Skin epidermis (tissue), 12 donors: ENCODE measurements around the gene PIGS.

Experiments used
- H3K27ac ChIP-seq, 21 experiments: fragments of 200-600 bp; sonication (generic) in 11 of 21; one replicate each; pipeline ENCODE4 v1.5.0; 2020; ENCODE audit warnings: mild to moderate bottlenecking in 3 of 21, inconsistent platforms in 2 of 21, moderate library complexity in 2 of 21
- H3K4me3 ChIP-seq, 7 experiments: fragments of 200-600 bp; sonication (generic) in 2 of 7; one replicate each; pipeline ENCODE4 v1.5.0; 2020; ENCODE audit warnings: inconsistent platforms in 2 of 7, mild to moderate bottlenecking in 2 of 7, moderate library complexity in 1 of 7

PIGS gene

DNA sequence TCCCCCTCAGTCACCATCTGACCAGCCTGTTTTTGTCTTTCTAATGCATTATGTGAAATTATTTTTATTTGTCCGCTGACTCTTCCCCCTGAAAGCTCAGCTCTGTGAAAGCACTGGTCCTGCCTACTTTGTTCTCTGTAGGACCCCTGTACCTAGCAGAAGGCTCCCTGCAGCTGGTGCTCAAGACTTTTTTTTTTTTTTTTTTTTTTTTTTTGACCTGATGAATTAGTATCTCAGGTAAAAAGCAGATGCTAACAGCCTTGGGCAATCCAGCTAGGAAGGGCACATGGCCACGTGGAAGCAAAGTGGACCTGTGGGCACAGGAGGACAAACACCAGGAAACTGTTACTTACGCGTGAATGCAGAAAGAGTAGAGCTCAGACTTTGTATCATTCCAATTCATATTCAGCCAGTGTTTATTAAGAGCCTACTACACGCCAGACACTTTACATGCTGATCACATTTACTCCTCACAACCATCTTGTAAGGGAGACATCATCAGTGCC is 18.3 kb downstream of the PIGS start:
- Histone ChIP-seq H3K4me3 (peak overlapping the region in 1 of 7 experiments; percentile 86), H3K27ac (peak overlapping the region in 2 of 21 experiments; percentile 74 to 85)

DNA sequence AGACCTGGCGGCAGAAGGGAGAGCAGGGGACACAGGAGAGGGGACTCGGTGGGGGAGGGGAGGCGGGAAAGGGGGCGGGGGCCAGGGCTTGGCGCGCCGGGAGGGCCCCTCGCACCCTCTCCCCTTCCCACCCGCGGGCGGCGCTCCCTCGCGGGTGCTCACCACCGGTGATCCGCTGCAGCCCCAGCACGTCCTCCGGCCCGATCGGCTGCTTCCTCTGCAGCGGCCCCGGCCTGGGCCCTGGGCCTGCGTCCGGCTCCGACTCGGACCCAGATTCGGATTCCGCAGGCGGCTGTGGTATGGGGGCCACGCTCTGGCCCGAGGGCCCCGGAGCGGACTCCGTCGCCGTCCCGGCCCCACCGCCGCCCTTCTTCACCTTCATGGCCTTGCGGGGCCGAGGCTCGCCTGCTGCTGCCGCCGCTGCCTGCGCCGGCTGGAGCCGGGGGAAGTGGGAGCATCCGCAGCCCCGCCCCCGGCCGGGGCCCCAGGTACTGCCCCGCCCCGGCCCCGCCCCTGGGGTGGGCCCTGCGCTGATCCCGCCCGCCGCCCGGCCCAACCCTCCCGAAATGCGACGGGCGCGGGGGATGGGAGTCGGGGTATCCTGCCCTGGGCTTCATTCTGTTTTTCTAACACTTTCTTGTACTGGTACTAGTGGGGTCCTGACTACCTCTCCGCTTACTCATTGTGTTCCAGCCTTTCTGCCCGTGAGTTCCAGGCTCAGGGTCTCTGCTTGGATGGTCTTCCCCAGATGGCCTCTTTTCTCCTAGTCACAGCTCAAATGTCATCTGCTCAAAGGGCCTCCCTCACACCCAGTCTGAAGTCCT is 18.9 kb downstream of the PIGS start, which contains the start of gene UNC119:
TSS of gene UNC119 (minus strand) at position 449 of the 824 bp plus-strand sequence. CDS start at position 382, 67 bp downstream.
- peak within 1 kb of the TSS; percentile 65 to 94 (median 86) for H3K4me3 ChIP-seq
- H3K27ac ChIP-seq: peak within 1 kb of the TSS in 20 of 21 experiments; percentile 37 to 89 (median 74)

DNA sequence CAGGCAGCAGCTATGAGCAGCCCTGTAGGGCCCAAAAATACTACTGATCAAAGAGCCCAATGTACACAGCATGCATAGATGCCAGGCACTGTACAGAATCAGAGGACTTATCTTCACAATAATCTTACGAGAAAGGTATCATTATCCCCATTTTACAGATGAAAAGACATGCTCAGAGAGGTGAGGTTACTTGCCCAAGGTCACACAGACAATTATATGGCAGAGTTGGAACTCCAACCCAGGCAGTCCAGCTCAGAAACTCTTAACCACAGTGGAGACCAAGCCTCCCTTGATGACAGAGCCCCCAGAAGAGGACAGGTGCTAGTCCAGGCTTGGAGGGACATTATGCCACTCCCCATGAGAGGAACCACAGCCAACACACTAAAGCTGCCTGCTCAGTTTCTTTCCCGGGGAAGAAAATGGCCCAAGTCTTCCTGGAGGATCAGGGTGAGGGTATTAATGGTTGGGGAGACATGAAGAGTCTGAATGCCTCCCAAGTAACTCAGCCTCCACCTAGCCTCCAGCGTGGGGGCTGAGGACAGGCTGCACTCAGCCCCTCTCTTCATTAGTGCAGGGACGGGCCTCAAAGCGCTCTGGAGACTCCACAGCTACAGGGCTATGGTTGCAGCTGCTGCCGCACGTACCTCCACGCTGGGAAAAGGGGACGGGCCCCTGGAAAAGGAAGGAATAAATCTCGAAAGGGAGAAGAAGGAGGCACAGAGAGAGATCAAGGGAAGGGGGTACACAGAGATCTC is 19.7 kb downstream of the PIGS start:
- Histone ChIP-seq H3K27ac (peak overlapping the region in 19 of 21 experiments; percentile 37 to 89 (median 74)), H3K4me3 (peak overlapping the region; percentile 65 to 94 (median 86))

DNA sequence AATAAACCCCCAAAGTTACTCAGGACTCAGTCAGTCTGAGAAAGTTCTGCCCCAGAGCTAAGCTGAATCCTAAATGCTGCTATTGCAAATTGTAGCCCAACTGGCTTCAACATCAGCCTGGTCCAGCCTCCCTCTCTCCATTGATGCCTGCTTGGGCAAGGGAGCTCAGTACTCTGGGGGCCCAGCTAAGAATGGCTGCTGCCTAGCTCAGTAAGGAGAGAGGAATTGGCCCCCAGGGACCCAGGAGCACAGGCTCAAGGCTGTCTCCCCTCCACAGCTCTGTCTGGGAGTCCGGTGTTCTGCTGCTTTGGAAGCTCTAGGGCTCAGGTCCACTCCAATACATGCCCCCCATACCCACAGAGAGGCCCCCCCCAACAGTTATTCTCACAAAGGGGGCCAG is 20.5 kb downstream of the PIGS start:
- Histone ChIP-seq H3K4me3 (no peak overlapping the region), H3K27ac (peak overlapping the region in 3 of 21 experiments; percentile 15 to 58 (median 54))

DNA sequence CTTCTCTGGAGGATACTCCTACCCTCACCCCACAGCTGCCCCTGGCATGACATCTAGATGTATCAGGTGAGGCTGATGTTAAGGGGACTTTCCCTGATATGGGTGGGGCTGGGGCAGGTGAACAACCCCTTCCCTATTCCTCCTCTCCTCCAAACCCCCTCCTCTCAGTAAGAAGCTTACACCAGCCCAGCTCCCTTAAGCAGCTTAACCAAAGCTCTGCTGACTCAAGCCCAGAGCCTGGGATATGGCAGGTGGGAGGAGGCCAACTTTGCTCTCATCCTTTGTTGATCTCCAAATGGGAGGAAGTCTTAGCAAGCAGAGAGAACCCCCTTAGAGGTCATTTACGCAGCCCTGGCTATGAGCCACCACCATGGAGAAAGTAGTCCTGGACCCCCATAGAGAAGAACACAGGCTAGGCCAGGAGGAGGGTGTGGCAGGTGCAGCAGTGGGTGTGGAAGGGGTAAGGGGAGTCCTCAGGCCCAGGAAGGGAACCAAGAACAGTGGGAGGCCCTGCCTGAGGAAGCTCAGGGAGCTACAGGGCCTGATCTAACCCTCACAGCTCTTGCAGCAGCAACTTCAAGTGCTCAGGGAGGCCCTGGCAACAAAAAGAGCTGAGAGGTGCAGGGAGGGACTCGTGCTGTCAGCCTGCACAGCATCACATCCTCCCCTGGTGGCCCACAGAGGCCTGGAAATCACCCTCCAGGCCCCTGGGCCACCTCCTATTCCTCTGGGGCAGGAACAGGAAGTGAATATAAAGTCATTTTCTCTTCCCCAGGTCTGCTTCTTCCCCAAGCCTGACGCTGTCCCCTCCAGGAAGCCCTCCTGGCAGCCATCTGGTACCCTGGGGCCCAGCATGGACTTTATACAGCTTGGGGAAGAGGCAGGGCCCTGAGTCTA is 21.8 kb downstream of the PIGS start:
- Histone ChIP-seq H3K27ac (peak overlapping the region in 13 of 21 experiments; percentile 2 to 74 (median 28)), H3K4me3 (no peak overlapping the region)

DNA sequence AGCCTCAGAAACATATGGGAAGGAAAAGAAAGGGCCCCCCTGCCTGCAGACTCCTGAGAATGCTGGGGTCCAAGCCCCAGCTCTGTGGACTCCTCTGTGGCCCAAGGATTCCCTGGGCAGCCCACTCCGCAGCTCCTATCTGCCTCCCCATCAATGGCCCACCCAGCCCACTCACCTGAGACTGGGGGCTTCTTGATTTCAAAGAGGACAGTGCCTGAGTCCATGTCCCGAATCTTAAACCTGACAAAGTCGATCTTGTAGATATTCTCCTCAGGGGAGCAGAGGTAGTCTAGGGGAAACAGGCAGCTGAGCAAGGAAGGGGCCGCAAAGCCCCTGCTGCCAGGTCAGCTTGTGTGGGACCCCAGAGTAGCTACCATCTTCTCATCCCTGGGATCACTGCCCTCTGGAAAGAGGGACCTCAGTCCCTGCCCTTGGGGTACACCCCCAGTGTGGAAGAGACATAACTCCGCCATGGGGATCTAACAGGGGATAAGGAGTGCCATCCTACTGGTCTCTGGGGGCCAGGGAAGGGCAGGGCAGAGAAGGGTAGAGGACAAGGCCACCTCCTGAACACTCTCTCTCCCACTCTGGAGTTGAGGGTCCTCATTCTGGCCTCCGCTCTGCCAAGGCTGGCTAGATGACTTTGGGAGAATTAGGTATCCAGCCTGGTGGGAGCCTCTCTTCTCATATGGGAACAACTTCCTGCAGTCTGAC is 22.8 kb downstream of the PIGS start:
- H3K4me3 ChIP-seq: no peak overlapping the region
- H3K27ac ChIP-seq: peak overlapping the region in 7 of 21 experiments; percentile 5 to 74 (median 27)

DNA sequence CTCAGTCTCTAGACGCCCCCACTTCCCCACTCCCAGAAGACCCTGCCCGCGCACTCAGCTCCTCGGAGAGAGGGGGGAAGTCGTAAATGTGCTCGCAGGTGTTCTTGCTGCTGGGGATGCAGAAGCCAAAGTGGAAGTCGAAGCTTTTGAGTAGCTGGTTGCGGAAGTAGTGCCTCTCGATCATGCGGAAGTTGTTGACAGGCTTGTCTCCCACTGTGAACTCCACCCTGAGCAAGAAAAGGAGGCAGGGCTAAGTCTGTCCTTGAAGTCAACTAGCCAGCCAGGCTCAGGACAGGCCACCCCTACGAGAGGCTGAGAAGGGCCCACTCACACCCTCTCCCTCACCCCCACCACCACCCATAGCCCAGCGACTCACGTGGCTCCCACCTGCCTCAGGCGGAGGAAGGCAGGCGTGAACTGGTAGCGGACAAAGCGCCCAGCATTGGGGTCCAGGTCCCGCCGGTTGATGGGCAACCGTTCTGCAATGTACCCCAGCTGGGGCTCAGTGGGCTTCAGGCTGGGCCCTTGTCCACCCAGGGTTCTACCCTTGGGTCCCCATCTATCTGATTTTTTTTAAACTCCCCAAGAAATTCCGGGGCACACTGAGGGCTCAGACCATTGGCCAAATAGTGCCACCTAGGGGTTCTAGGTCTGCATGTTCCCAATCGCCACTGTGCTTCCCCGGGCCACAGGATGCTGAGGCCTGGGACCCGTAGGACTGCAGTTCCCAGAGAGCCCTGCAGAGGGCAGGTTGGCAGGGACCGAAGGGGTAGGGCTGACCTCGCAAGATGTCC is 23.5 kb downstream of the PIGS start:
- H3K4me3 ChIP-seq: no peak overlapping the region
- peak overlapping the region in 7 of 21 experiments; percentile 2 to 74 (median 32) for H3K27ac ChIP-seq

DNA sequence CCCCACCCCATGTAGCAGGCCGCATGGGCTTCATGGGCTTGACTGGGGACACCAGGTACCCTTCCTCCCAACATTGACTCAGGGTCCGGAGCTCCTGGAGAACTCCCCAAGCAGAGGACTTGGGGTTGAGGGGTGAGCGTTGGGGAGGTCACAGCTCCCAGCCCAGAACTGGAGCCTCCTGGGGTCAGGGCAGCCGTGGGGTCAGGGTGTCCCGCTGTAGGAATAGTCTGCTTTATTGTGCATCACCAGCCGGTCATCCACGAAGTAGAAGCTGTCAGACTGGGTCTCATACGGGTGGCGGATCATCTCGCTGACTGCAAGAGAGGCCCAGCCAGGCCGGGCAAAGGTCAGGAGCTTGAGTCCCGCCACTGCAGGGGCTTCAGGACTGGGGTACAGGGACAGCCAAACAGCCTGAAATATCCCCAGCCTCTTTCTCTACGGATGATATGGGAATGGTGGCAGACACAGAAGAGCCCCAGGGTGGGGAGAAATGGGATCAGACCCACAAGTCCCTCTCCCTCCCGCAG is 24.2 kb downstream of the PIGS start:
- Histone ChIP-seq H3K4me3 (no peak overlapping the region), H3K27ac (no peak overlapping the region)

DNA sequence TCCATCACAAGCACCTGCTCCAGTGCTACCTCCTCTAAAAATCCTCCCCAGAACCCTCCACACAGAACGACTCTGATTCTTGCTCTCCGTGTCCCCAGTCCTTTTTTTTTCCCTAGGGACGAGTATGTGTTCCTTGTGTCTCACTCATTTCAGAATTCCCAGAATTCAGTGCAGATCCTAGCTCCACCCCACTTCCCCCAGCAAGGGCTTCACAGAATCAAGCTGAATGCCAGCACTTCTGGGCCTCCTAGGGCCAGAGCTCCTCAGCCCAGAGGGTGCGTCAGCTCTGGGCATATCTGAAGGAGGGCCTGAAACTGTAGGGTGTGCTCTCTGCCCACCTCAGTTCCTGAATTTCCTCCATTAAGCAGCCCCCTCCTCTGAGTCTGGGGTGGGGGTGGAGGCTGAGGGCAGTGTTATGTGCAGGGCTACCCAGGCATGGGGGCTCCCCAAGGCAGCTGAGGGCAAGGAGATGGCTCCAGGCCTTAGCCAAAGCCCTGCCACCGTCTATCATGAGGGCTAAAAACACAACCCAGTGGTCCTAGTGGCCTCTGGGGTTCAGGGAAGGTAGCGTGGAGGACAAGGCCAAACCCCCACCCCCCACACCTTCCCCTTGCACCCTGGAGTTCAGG is 25.4 kb downstream of the PIGS start:
- no peak overlapping the region for H3K27ac ChIP-seq
- H3K4me3 ChIP-seq: no peak overlapping the region

DNA sequence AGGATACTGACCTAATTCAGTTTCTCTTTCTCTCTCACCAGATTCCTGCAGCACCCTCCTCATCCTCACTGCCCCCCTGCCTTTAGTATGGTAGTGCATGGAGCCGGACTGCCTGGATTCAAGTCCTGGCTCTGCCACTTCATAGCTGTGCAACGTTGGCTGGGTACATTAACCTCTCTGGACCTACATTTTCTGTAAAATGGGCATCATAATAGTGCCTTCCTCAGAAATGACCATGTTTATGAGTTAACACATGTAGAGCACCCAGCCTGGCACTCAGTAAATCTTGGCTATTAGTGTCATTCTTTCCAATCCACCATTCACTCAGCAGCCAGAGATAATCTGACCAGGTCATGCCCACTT is 26.2 kb downstream of the PIGS start:
- Histone ChIP-seq H3K4me3 (no peak overlapping the region), H3K27ac (no peak overlapping the region)

DNA sequence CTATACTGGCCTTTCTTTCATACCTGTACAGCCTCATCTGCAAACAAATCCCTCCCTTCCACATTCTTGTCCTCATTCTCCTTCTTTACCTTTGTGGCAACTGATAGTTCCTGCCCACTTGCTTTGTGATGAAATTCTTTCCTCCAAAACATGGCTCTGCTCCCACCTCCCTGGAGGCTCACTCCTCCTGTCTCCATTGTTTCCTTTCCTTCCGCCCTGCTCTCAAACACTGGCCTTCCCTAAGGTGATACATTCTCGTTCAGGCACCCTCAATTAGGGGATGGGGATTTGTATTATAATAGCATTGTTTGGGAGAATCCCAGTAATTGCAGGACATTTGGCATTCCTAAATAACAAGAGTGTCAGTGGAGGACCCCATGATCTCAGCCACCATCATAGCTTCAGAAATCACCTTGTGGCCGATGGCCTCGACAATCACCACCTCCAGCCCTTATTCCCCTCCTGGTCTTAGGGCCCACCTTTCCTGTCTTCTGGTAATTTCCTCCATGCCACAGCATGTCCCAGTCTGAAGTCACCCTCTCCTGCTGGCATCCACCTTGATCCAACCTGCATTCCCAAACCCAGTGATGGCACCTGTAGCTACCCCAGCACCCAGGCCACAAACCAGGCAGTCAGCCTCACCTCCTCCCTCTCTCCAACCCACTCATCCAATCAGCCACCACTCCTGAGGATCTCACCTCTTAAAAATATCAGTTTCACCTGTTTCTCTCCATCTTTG is 26.8 kb downstream of the PIGS start:
- Histone ChIP-seq H3K4me3 (no peak overlapping the region), H3K27ac (no peak overlapping the region)

DNA sequence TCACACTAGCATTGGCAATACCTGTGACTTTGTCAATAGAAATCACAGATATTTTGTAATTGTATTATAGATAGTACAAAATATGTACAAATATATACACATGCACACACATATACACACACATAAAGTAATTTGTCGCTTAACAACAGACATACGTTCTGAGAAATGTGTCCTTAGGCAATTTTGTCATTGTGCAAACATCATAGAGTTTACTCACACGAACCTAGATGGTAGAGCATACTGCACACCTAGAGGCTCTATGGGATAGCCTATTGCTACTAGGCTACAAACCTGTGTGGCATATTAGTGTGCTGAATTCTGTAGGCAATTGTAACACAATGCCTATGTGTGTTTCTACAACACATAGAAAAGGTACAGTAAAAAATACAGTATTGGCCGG is 29.9 kb downstream of the PIGS start:
- Histone ChIP-seq H3K27ac (no peak overlapping the region), H3K4me3 (no peak overlapping the region)

DNA sequence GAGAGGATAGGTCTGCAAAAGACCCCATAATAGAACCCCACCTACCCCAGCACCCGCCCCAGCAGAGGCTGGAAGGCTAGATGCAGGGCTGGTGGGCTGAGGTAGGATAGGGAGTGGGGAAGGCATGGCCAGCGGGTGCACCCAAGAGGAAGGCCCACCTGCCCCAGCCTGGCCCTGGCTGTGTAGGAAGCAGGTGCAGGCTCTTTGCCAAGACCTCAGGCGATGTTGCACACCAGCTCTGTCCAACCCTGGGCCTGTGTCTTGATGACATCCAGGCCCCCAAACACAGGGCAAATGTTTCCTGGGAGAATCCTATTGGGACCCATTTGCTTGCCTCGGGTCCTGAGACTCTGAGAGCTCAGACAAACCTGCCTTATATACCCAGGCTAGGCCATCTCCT is 31.1 kb downstream of the PIGS start:
- Histone ChIP-seq H3K4me3 (no peak overlapping the region), H3K27ac (peak overlapping the region in 1 of 21 experiments; percentile 10)

DNA sequence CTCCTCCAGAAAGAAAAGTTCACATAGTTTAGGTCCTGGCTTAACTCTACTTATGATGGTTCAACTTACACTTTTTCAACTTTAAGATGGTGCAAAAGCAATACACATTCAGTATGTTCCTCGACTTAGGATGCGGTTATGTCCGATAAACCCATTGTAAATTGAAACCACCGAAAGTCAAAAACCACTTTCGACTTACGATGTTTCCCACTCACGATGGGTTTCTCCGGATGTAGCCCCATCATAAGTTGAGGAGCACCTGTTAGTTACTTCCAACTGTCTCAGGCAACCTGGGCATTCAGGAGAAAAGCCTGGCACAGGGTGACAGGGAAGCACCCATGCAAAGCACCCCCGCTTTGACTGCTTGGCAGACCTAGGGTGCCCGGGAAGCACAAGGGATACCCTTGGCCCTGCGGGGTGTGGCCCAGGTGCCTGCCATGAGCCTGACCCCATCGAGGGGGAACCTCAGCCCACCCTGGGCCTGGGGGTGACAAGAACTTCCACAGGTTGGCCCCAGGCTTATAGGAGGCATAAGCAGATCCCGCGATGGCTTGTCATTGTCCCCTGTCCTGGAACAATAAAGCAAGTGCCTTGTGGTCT is 32.9 kb downstream of the PIGS start:
- Histone ChIP-seq H3K4me3 (no peak overlapping the region), H3K27ac (no peak overlapping the region)

DNA sequence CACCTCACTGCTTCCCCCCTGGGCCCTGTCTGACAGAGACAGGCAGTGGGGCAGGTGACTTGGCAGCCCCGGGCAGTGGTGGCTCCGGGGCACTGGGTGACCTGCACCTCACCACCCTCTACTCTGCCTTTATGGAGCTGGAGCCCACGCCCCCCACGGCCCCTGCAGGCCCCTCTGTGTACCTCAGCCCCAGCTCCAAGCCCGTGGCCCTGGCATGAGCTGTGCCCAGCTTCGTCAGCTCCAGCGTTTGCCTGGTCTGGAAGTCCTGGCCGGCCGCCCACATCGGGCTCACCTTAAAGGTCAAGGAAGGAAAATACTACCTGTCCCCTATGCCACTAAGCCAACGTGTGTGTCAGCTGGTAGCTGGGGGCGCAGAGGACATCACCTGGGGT is 34.1 kb downstream of the PIGS start:
- Histone ChIP-seq H3K27ac (no peak overlapping the region), H3K4me3 (no peak overlapping the region)

DNA sequence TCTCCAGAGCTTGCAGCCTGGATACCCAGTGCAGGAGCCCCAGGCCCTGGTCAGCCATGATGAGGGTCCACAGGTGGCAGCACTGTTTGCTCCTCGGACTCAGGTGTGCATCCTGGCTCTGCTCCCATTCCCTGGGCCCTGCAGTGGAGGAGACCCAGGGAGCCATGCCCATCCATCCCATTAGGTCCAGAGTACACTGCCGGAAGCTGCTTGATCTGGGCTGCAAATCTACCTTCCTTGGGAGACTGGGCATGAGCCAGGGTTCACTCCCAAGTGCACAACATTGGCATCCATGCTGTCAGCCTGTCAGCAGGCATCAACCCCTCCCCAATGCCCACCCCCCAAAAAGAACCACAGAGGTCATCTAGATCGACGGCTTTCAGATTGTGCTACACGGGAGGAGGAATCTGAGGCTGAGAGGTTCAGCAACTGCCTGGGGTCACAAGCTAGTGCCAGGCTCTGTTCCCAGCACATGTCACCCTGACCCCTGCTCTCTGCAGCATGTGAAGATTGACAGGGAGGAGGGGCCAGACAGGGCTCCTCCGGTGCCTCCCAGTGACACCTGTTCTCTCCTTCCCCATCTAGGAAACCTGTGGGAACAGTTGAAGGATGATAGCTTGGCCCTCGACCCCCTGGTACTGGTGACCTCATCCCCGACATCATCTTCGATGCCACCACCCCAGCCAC is 34.6 kb downstream of the PIGS start:
- H3K4me3 ChIP-seq: no peak overlapping the region

More for the DNA sequence above, 34.6 kb downstream of the PIGS start:
- no peak overlapping the region for H3K27ac ChIP-seq
